ENCODE measurements around the gene CD109. TPM values are rescaled to one million over a fixed set of nuclear protein-coding genes. Genes with fewer than 3 reads are reported as not detected.
"Not testable (repeated sequence)": the region's sequence is repeated elsewhere in the genome, so short reads cannot be mapped to it uniquely, and the experiment has no call there.

Gene CD109
- total RNA-seq, 1 donor from 2014 or later, result 17.6 TPM

- no peak overlapping the region for H3K27ac ChIP-seq
- no peak overlapping the region for H3K4me3 ChIP-seq
- no peak for TF ChIP-seq CTCF (IDR thresholded peaks at IDR 0.05)
- intact Hi-C loops (cut with DNase I), result no loop called here
- DNase-seq (ENCODE audit: low spot score in 2 of 2), result no peak
- H3K36me3 ChIP-seq, result no peaks in the 10 kb centered on the region
- no peaks in the 10 kb centered on the region for H3K4me1 ChIP-seq
- H3K9me3 ChIP-seq, result no peaks in the 10 kb centered on the region
- H3K27me3 ChIP-seq, result no peaks in the 10 kb centered on the region
Observed at GRCh38 chr6:73710948-73711347, 14.9 kb downstream of the CD109 start.

- no peak for DNase-seq (ENCODE audit: low spot score in 2 of 2)
- no peaks in the 10 kb centered on the region for H3K9me3 ChIP-seq
- H3K27me3 ChIP-seq, result no peaks in the 10 kb centered on the region
- intact Hi-C loops (cut with DNase I), result loop anchor here (2.0 kb wide), 1 partner anchor 28 kb away; no protein-coding TSS in a partner anchor
- no peak overlapping the region for H3K4me3 ChIP-seq
- no peaks in the 10 kb centered on the region for H3K4me1 ChIP-seq
- TF ChIP-seq CTCF (IDR thresholded peaks at IDR 0.05), result no peak
- H3K36me3 ChIP-seq, result no peaks in the 10 kb centered on the region
- H3K27ac ChIP-seq, result no peak overlapping the region
Observed at GRCh38 chr6:73712535-73713173, 16.7 kb downstream of the CD109 start.

GRCh38 chr6:73713426-73714147 lies 17.6 kb downstream of the CD109 start:
- H3K9me3 ChIP-seq, result no peaks in the 10 kb centered on the region
- H3K36me3 ChIP-seq, result no peaks in the 10 kb centered on the region
- no peaks in the 10 kb centered on the region for H3K27me3 ChIP-seq
- no peak for TF ChIP-seq CTCF (IDR thresholded peaks at IDR 0.05)
- no peak for DNase-seq (ENCODE audit: low spot score in 2 of 2)
- H3K4me1 ChIP-seq, result no peaks in the 10 kb centered on the region
- peak overlapping the region in 1 of 2 donors; percentile 36 for H3K27ac ChIP-seq
- no peak overlapping the region for H3K4me3 ChIP-seq
- intact Hi-C loops (cut with DNase I), result loop anchor here (2.0 kb wide), 1 partner anchor 29 kb away; no protein-coding TSS in a partner anchor

GRCh38 chr6:73715111-73715508 lies 19.1 kb downstream of the CD109 start:
- H3K36me3 ChIP-seq; DNase-seq (ENCODE audit: low spot score in 2 of 2); H3K4me1 ChIP-seq; intact Hi-C loops (cut with DNase I); H3K27ac ChIP-seq; H3K9me3 ChIP-seq; H3K4me3 ChIP-seq; H3K27me3 ChIP-seq: not testable (repeated sequence)

GRCh38 chr6:73719046-73719445 lies 23.0 kb downstream of the CD109 start:
- Histone ChIP-seq H3K9me3 (no peaks in the 10 kb centered on the region), H3K4me1 (no peaks in the 10 kb centered on the region), H3K27ac (no peak overlapping the region), H3K36me3 (no peaks in the 10 kb centered on the region), H3K4me3 (no peak overlapping the region), H3K27me3 (no peaks in the 10 kb centered on the region)
- no peak for DNase-seq (ENCODE audit: low spot score in 2 of 2)
- TF ChIP-seq CTCF (IDR thresholded peaks at IDR 0.05), result no peak
- intact Hi-C loops (cut with DNase I), result no loop called here

- Histone ChIP-seq H3K27me3 (no peaks in the 10 kb centered on the region), H3K4me3 (no peak overlapping the region), H3K27ac (no peak overlapping the region), H3K4me1 (no peaks in the 10 kb centered on the region), H3K9me3 (no peaks in the 10 kb centered on the region), H3K36me3 (no peaks in the 10 kb centered on the region)
- DNase-seq (ENCODE audit: low spot score in 2 of 2), result no peak
- no peak for TF ChIP-seq CTCF (IDR thresholded peaks at IDR 0.05)
- intact Hi-C loops (cut with DNase I), result no loop called here
Observed at GRCh38 chr6:73722318-73723060, 26.5 kb downstream of the CD109 start.

GRCh38 chr6:73723480-73723879 lies 27.5 kb downstream of the CD109 start:
- intact Hi-C loops (cut with DNase I); H3K27me3 ChIP-seq; H3K4me1 ChIP-seq; H3K4me3 ChIP-seq; DNase-seq (ENCODE audit: low spot score in 2 of 2); H3K9me3 ChIP-seq; H3K36me3 ChIP-seq: not testable (repeated sequence)
- peak overlapping the region in 1 of 2 donors; percentile 7 for H3K27ac ChIP-seq

Measured in ascending aorta (tissue), 2 donors.